GM18858 (cell line): ENCODE data around the gene CCNE1.

Experiments
- ATAC-seq: cut with Tn5 transposase; IDR thresholded peaks from one replicate; pipeline ENCODE4 v1.9.1; 2021; ENCODE audit not compliant: unreplicated experiment

Gene CCNE1

DNA sequence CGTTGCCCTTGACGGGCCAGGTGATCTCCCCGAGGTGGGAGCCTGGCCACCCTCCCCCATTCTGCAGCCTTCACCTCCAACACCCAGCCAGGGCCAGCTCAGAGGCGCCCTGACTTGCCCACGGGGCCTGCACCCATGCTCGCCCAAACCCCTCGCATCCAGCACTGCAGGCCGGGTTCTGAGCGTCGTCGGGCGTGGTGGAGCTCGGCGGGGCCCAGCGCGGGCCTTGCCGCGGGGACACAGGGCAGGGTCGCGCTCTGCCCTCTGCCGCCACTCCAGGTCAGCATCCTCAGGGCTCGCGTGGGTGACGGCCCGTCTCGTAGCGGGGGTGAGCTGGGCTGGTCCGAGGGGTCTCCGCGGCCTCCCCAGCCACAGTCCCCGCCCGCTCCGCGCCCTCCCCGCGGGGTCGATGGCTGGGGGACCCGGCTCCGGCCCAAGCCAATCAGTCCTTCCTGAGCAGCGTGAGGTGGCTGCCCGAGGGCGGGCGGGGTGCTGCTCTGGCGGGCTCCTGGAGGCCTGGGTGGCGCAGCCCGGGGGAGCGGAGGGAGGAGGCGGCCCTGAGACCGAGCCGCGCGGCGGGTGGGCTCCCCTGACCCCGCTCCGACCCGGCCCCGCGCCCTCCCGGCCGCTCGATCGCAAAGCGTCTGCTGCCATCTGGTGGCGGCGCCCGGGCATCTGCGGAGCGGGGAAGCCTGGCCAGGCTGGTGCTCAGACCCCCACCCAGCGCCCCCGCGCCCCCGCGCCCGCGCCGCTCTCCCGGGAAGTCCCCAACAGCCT is 61.4 kb downstream of the CCNE1 start:
- ATAC-seq, result no peak
